ENCODE results near the gene SMAD3. TPM values are rescaled to one million over a fixed set of nuclear protein-coding genes. Genes with fewer than 3 reads are reported as not detected.

The SMAD3 gene
- polyA plus RNA-seq, 4 donors: 42.6 to 62.2 (median 49.6) TPM

- no peak for DNase-seq (ENCODE audit: low read depth in 4 of 4, low spot score in 2 of 4)
Observed at GRCh38 chr15:67094001-67094826, 28.8 kb downstream of the SMAD3 start.

GRCh38 chr15:67095912-67096311 is 30.5 kb downstream of the SMAD3 start:
- DNase-seq (ENCODE audit: low read depth in 4 of 4, low spot score in 2 of 4): no peak

GRCh38 chr15:67096546-67097294 is 31.3 kb downstream of the SMAD3 start:
- no peak for DNase-seq (ENCODE audit: low read depth in 4 of 4, low spot score in 2 of 4)

- no peak for DNase-seq (ENCODE audit: low read depth in 4 of 4, low spot score in 2 of 4)
Observed at GRCh38 chr15:67097424-67097823, 32.0 kb downstream of the SMAD3 start.

- DNase-seq (ENCODE audit: low read depth in 4 of 4, low spot score in 2 of 4): no peak
Observed at GRCh38 chr15:67097930-67098740, 32.7 kb downstream of the SMAD3 start.

- no peak for DNase-seq (ENCODE audit: low read depth in 4 of 4, low spot score in 2 of 4)
Observed at GRCh38 chr15:67098768-67099282, 33.4 kb downstream of the SMAD3 start.

- DNase-seq (ENCODE audit: low read depth in 4 of 4, low spot score in 2 of 4): no peak
Observed at GRCh38 chr15:67100124-67100791, 34.9 kb downstream of the SMAD3 start.

GRCh38 chr15:67100801-67101581 is 35.6 kb downstream of the SMAD3 start:
- DNase-seq (ENCODE audit: low read depth in 4 of 4, low spot score in 2 of 4): no peak

GRCh38 chr15:67101911-67102598 is 36.7 kb downstream of the SMAD3 start:
- DNase-seq (ENCODE audit: low read depth in 4 of 4, low spot score in 2 of 4): no peak

GRCh38 chr15:67102599-67102929 is 37.2 kb downstream of the SMAD3 start:
- no peak for DNase-seq (ENCODE audit: low read depth in 4 of 4, low spot score in 2 of 4)

GRCh38 chr15:67103021-67103420 is 37.6 kb downstream of the SMAD3 start:
- no peak for DNase-seq (ENCODE audit: low read depth in 4 of 4, low spot score in 2 of 4)

- no peak for DNase-seq (ENCODE audit: low read depth in 4 of 4, low spot score in 2 of 4)
Observed at GRCh38 chr15:67103432-67103831, 38.0 kb downstream of the SMAD3 start.

- no peak for DNase-seq (ENCODE audit: low read depth in 4 of 4, low spot score in 2 of 4)
Observed at GRCh38 chr15:67103869-67104268, 38.5 kb downstream of the SMAD3 start.

GRCh38 chr15:67104510-67104909 is 39.1 kb downstream of the SMAD3 start:
- no peak for DNase-seq (ENCODE audit: low read depth in 4 of 4, low spot score in 2 of 4)

GRCh38 chr15:67105065-67105951 is 39.9 kb downstream of the SMAD3 start:
- no peak for DNase-seq (ENCODE audit: low read depth in 4 of 4, low spot score in 2 of 4)

- no peak for DNase-seq (ENCODE audit: low read depth in 4 of 4, low spot score in 2 of 4)
Observed at GRCh38 chr15:67105991-67106763, 40.8 kb downstream of the SMAD3 start.

GRCh38 chr15:67106764-67107013 is 41.3 kb downstream of the SMAD3 start:
- no peak for DNase-seq (ENCODE audit: low read depth in 4 of 4, low spot score in 2 of 4)

All from left renal cortex interstitium (tissue), 4 donors.